ENCODE data around the gene TTLL12.

- TF ChIP-seq GABPA (IDR thresholded peaks at IDR 0.05; ENCODE audit: borderline replicate concordance, insufficient read depth, low read length) (no peak), ATF3 (IDR thresholded peaks at IDR 0.05; ENCODE audit: insufficient read depth, low read depth, low read length) (no peak), CTCF (IDR thresholded peaks at IDR 0.05; ENCODE audit: control extremely low read depth in 1 of 3, insufficient read depth in 1 of 3, low read depth in 1 of 3, low read length in 3 of 3) (no peak)
These were observed 21.1 kb upstream of the TTLL12 start for GRCh38 chr22:43207849-43208702.
